Hepatocyte (in vitro differentiated cells): ENCODE results near the gene KDELR3.

Source experiments
- EZH2phosphoT487 ChIP-seq: fragments of 200-600 bp; sonication (generic); IDR thresholded peaks from one replicate; pipeline ENCODE4 v1.6.1; 2018; ENCODE audit warnings: antibody characterized with exemption, mild to moderate bottlenecking, low read depth, moderate library complexity; ENCODE audit not compliant: unreplicated experiment, severe bottlenecking
- TF ChIP-seq, protein P1 (sequence below): fragments of 200-600 bp; sonication (generic); IDR thresholded peaks from 2 replicates; pipeline ENCODE4 v1.5.1; 2016; ENCODE audit warnings: antibody characterized with exemption, mild to moderate bottlenecking; ENCODE audit not compliant: poor library complexity

- TF ChIP-seq, protein P1, sequence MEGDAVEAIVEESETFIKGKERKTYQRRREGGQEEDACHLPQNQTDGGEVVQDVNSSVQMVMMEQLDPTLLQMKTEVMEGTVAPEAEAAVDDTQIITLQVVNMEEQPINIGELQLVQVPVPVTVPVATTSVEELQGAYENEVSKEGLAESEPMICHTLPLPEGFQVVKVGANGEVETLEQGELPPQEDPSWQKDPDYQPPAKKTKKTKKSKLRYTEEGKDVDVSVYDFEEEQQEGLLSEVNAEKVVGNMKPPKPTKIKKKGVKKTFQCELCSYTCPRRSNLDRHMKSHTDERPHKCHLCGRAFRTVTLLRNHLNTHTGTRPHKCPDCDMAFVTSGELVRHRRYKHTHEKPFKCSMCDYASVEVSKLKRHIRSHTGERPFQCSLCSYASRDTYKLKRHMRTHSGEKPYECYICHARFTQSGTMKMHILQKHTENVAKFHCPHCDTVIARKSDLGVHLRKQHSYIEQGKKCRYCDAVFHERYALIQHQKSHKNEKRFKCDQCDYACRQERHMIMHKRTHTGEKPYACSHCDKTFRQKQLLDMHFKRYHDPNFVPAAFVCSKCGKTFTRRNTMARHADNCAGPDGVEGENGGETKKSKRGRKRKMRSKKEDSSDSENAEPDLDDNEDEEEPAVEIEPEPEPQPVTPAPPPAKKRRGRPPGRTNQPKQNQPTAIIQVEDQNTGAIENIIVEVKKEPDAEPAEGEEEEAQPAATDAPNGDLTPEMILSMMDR = no peak
- no peak for TF ChIP-seq EZH2phosphoT487
Measured at GRCh38 chr22:38477585-38477984, 9.7 kb downstream of the KDELR3 start.
